BLaER1 treated with 17β-estradiol and CSF1 and Interleukin-3, amounts not matched to agents 10 nM and 100 nM (cell line): ENCODE results near the gene SMAD4.

Experiments
- H3K27ac ChIP-seq, 11 experiments: shearing (Covaris generic); formaldehyde crosslinking; 2 replicates each; pipeline ENCODE4 v1.8.1; 2022
- H3K27me3 ChIP-seq, 11 experiments: shearing (Covaris generic); formaldehyde crosslinking; 2 replicates each; pipeline ENCODE4 v1.8.1; 2022
- H3K36me3 ChIP-seq, 11 experiments: shearing (Covaris generic); formaldehyde crosslinking; 2 replicates each; pipeline ENCODE4 v1.8.1; 2022
- H3K4me1 ChIP-seq, 10 experiments: shearing (Covaris generic); formaldehyde crosslinking; 2 replicates each; pipeline ENCODE4 v1.8.1; 2022
- H3K4me2 ChIP-seq, 11 experiments: shearing (Covaris generic); formaldehyde crosslinking; 2 replicates each; pipeline ENCODE4 v1.8.1; 2022
- H3K4me3 ChIP-seq, 10 experiments: shearing (Covaris generic); formaldehyde crosslinking; 2 replicates each; pipeline ENCODE4 v1.8.1; 2022
- H3K9ac ChIP-seq, 11 experiments: shearing (Covaris generic); formaldehyde crosslinking; 2 replicates each; pipeline ENCODE4 v1.8.1; 2022
- H3K9me3 ChIP-seq, 11 experiments: shearing (Covaris generic); formaldehyde crosslinking; replicated peaks in 1 of 11; 2 replicates each; pipeline ENCODE4 v1.8.1; 2022
- H4K20me1 ChIP-seq, 11 experiments: shearing (Covaris generic); formaldehyde crosslinking; 2 replicates each; pipeline ENCODE4 v1.8.1; 2022
- Cebpa-rat ChIP-seq, 11 experiments: shearing (Covaris generic); IDR thresholded peaks; 2 replicates each; pipeline ENCODE4 v1.8.1; 2022

SMAD4 gene

DNA sequence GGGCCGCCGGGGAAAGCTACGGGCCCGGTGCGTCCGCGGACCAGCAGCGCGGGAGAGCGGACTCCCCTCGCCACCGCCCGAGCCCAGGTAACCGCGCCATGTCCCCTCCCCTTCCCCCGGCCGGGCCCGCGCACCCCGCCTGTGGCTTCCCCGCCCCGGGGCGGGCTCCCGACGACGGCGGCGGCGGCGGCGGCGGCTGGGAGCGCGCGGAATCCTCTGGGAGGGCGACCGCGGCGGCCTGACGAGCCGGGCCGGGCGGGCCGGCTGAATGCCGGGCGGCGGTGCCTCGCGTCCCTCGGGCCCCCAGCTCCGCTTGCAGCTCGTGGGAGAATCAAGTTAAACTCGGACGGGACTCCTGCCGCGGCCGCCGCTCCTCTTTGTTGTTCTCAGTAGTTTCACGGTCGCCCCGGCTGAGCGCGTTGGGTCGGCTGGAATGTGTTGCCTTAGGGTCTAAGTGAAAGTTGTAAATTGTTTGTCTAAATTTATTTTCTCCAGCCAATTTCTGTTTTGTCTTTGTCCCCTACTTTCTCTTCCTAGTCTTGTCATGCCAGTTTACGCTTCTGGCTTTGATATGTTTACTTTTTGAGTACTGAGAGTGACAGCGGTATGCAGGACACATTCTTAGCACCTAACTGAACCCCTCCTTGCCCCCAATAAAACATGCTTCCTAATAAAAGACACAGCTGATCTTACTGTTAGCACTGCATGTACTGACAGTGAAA, 685 bp downstream of the SMAD4 start:
- H4K20me1 ChIP-seq: peaks cover 49 to 63% (median 52%) of the 10 kb centered on the region in 11 experiments
- H3K27me3 ChIP-seq: no peaks in the 10 kb centered on the region
- H3K4me2 ChIP-seq: peak overlapping the region; percentile 77 to 97 (median 87)
- peak overlapping the region; percentile 97 to 100 (median 99) for H3K27ac ChIP-seq
- TF ChIP-seq Cebpa-rat (IDR thresholded peaks at IDR 0.05): no peak
- H3K4me3 ChIP-seq: peak overlapping the region; percentile 75 to 95 (median 88)
- peaks cover 40 to 75% (median 56%) of the 10 kb centered on the region in 10 experiments for H3K4me1 ChIP-seq
- peaks cover 3 to 54% (median 34%) of the 10 kb centered on the region in 11 experiments; a peak in 18 of 22 replicates for H3K36me3 ChIP-seq
- H3K9me3 ChIP-seq: peaks cover 0 to 3% (median 0%) of the 10 kb centered on the region in 11 experiments; a peak in 1 of 22 replicates
- H3K9ac ChIP-seq: peak overlapping the region; percentile 98 to 99 (median 99)

- H3K36me3 ChIP-seq: peaks cover 3 to 51% (median 24%) of the 10 kb centered on the region in 11 experiments; a peak in 15 of 22 replicates
- peak overlapping the region; percentile 55 to 97 (median 86) for H3K4me2 ChIP-seq
- TF ChIP-seq Cebpa-rat (IDR thresholded peaks at IDR 0.05): no peak
- H3K9ac ChIP-seq: peak overlapping the region; percentile 65 to 99 (median 99); a peak in 21 of 22 replicates
- H3K27me3 ChIP-seq: no peaks in the 10 kb centered on the region
- H4K20me1 ChIP-seq: peaks cover 64 to 71% (median 66%) of the 10 kb centered on the region in 11 experiments
- H3K4me3 ChIP-seq: peak overlapping the region; percentile 75 to 95 (median 88); a peak in 16 of 20 replicates
- peaks cover 42 to 75% (median 61%) of the 10 kb centered on the region in 10 experiments for H3K4me1 ChIP-seq
- H3K27ac ChIP-seq: peak overlapping the region in 4 of 11 experiments; percentile 9 to 33 (median 22); a peak in 5 of 22 replicates
- no peaks in the 10 kb centered on the region for H3K9me3 ChIP-seq
Measured at GRCh38 chr18:51032193-51032592, 2.2 kb downstream of the SMAD4 start.

- Histone ChIP-seq H3K27me3 (no peaks in the 10 kb centered on the region), H3K9me3 (no peaks in the 10 kb centered on the region), H3K36me3 (peaks cover 3 to 48% (median 31%) of the 10 kb centered on the region in 11 experiments; a peak in 14 of 22 replicates), H3K4me1 (peaks cover 43 to 92% (median 61%) of the 10 kb centered on the region in 10 experiments), H3K27ac (0 out of 22 replicates have a peak overlapping the region, but pooled peaks of 2 of the 11 experiments have one; percentile 2 to 6), H3K4me3 (no peak overlapping the region), H4K20me1 (peaks cover 93 to 100% (median 97%) of the 10 kb centered on the region in 11 experiments), H3K4me2 (peak overlapping the region in 10 of 11 experiments; percentile 13 to 79 (median 40); a peak in 10 of 22 replicates), H3K9ac (no peak overlapping the region)
- no peak for TF ChIP-seq Cebpa-rat (IDR thresholded peaks at IDR 0.05)
Measured at GRCh38 chr18:51037230-51037629, 7.2 kb downstream of the SMAD4 start.

GRCh38 chr18:51038110-51038509, 8.1 kb downstream of the SMAD4 start:
- Histone ChIP-seq H3K9me3 (no peaks in the 10 kb centered on the region), H3K27me3 (no peaks in the 10 kb centered on the region), H4K20me1 (peaks cover 93 to 100% (median 97%) of the 10 kb centered on the region in 11 experiments), H3K27ac (peak overlapping the region in 6 of 11 experiments; percentile 2 to 29 (median 18); a peak in 4 of 22 replicates), H3K9ac (no peak overlapping the region), H3K4me2 (peak overlapping the region; percentile 10 to 79 (median 44); a peak in 21 of 22 replicates), H3K4me3 (no peak overlapping the region), H3K36me3 (peaks cover 3 to 43% (median 29%) of the 10 kb centered on the region in 11 experiments; a peak in 14 of 22 replicates), H3K4me1 (peaks cover 39 to 92% (median 53%) of the 10 kb centered on the region in 10 experiments)
- no peak for TF ChIP-seq Cebpa-rat (IDR thresholded peaks at IDR 0.05)

DNA sequence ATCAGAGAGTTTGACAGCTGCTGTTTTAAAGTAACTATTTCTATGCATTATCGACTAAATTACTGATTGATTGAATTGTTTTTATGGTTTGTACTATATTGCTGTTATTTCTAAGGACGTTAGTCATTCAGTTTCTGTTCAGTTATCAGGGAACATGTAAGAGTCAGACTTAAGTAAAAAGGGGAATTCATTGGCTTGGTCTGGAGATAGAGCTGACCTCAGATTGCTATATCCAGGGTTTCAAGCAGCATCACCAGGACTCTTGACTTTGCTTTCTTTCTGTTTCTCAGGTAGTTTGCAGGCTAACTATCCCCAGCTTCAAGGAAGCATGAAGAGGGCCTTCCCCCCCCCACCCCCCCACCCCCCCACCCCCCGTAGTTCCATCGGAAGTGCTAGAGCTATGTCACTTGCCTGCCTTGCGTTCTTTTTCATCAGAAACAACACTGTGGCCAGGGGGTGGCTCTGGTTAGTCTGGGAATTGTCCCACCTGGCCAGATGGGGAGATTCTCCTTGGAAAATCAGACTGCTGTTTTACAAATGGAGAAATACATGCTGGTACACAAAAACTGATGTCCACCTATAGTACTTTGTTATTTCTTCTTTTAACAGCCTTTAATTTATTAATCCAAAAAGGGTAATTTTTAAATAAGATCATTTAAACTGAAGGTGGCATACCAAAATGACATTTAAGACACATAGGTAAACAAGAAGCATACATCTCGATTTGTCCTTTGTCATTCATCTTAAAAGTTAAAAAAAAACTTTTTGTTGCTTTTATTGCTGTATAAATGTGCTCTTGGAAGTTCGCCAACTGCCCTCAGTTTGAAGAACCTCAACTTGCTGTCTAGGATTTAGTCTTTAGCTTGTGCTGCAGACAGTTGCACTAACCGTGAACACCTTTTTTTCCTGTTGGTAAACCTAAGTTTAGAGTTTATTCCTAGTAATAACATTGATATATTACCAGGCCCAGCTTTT, 9.4 kb downstream of the SMAD4 start:
- no peaks in the 10 kb centered on the region for H3K27me3 ChIP-seq
- H3K36me3 ChIP-seq: peaks cover 3 to 41% (median 21%) of the 10 kb centered on the region in 11 experiments; a peak in 15 of 22 replicates
- H3K4me3 ChIP-seq: no peak overlapping the region
- H3K27ac ChIP-seq: peak overlapping the region in 2 of 11 experiments; percentile 3 to 37; a peak in 2 of 22 replicates
- no peak overlapping the region for H3K9ac ChIP-seq
- no peak for TF ChIP-seq Cebpa-rat (IDR thresholded peaks at IDR 0.05)
- H3K4me1 ChIP-seq: peaks cover 35 to 91% (median 48%) of the 10 kb centered on the region in 10 experiments
- no peaks in the 10 kb centered on the region for H3K9me3 ChIP-seq
- peak overlapping the region in 4 of 11 experiments; percentile 23 to 79 (median 46); a peak in 6 of 22 replicates for H3K4me2 ChIP-seq
- H4K20me1 ChIP-seq: peaks cover 95 to 100% (median 98%) of the 10 kb centered on the region in 11 experiments

- no peak overlapping the region for H3K9ac ChIP-seq
- H3K4me3 ChIP-seq: no peak overlapping the region
- H3K27ac ChIP-seq: no peak overlapping the region
- H4K20me1 ChIP-seq: peaks cover 91 to 100% (median 97%) of the 10 kb centered on the region in 11 experiments
- H3K4me1 ChIP-seq: peaks cover 20 to 79% (median 32%) of the 10 kb centered on the region in 10 experiments; a peak in 19 of 20 replicates
- TF ChIP-seq Cebpa-rat (IDR thresholded peaks at IDR 0.05): no peak
- no peaks in the 10 kb centered on the region for H3K9me3 ChIP-seq
- H3K27me3 ChIP-seq: no peaks in the 10 kb centered on the region
- peaks cover 5 to 30% (median 21%) of the 10 kb centered on the region in 11 experiments; a peak in 18 of 22 replicates for H3K36me3 ChIP-seq
- H3K4me2 ChIP-seq: peak overlapping the region in 7 of 11 experiments; percentile 4 to 36 (median 10); a peak in 6 of 22 replicates
Measured at GRCh38 chr18:51041677-51042352, 11.8 kb downstream of the SMAD4 start.

- peaks cover 0 to 48% (median 12%) of the 10 kb centered on the region in 10 experiments; a peak in 14 of 20 replicates for H3K4me1 ChIP-seq
- H3K9me3 ChIP-seq: no peaks in the 10 kb centered on the region
- H3K4me3 ChIP-seq: no peak overlapping the region
- no peak overlapping the region for H3K4me2 ChIP-seq
- no peak overlapping the region for H3K9ac ChIP-seq
- no peak overlapping the region for H3K27ac ChIP-seq
- peaks cover 30 to 53% (median 50%) of the 10 kb centered on the region in 11 experiments for H3K36me3 ChIP-seq
- TF ChIP-seq Cebpa-rat (IDR thresholded peaks at IDR 0.05): no peak
- peaks cover 71 to 93% (median 87%) of the 10 kb centered on the region in 11 experiments for H4K20me1 ChIP-seq
- no peaks in the 10 kb centered on the region for H3K27me3 ChIP-seq
Measured at GRCh38 chr18:51044928-51045585, 15.0 kb downstream of the SMAD4 start.
